GM10248 (cell line): Measurements from ENCODE around the gene CRYGN.

Experiments used
- CTCF ChIA-PET: fragments of 300-600 bp; sonication (Branson Sonifier 250); formaldehyde crosslinking; extraction: SDS; loops from one replicate; lab custom pipeline; 2021; ENCODE audit warnings: antibody characterized with exemption; lab: Yijun Ruan, JAX
- POLR2A ChIA-PET: fragments of 350-650 bp; sonication (Branson Sonifier 250); formaldehyde crosslinking; extraction: SDS; loops from one replicate; lab custom pipeline; 2020; ENCODE audit warnings: antibody characterized with exemption; lab: Yijun Ruan, JAX
- DNase-seq: peaks from one replicate; pipeline ENCODE4 v3.0.0; 2012; ENCODE audit errors: extremely low spot score
- TF ChIP-seq, protein P1 (sequence below): IDR thresholded peaks from 2 replicates; pipeline ENCODE4 v1.5.1; 2012; ENCODE audit warnings: mild to moderate bottlenecking, low read depth; ENCODE audit errors: extremely low read depth, missing control alignments, control extremely low read depth

Gene CRYGN

DNA sequence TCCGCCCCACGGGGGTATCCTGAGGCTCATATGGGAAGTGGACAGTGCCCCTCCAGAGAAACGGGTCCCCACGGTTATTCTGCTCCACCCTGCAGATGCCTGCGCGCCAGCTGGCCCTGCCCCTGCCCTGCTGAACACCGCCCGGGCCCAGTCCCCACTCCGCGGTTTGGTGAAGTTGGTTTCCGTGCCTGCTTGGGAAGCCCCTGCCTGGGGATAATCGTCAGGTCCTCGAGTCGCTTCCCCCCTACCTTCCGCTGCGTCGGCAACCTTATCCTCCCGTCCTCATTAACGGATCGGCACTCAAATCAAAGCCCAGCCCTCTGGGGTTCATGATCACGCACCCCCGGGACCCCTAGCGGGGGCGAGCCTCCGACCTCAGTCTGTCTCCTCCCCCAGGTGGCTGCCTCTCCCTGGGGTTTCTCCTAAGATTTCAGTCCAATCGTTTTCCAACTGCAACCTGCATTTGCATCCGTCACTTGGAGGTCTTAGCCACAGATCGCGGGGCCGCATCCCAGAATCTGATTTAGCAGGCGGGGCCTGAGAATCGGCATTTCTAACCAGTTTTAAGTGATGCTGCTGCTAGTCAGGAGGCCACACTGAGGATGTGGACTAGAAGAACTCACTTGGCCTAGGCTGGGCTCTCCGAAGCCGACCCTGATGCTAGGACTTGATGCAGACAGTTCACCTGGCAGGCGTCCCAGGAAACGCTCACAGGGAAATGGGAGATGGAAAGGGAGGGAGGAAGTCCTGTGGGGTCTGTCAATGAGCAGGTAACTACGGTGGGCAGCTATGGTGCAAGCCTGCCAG, 57.7 kb downstream of the CRYGN start:
- CTCF ChIA-PET: interaction anchor here (0.6 to 1.1 kb wide), 2 partner anchors 67 to 140 kb away, joined by 3 read pairs; no protein-coding TSS in a partner anchor
- DNase-seq: no peak
- TF ChIP-seq, protein P1, sequence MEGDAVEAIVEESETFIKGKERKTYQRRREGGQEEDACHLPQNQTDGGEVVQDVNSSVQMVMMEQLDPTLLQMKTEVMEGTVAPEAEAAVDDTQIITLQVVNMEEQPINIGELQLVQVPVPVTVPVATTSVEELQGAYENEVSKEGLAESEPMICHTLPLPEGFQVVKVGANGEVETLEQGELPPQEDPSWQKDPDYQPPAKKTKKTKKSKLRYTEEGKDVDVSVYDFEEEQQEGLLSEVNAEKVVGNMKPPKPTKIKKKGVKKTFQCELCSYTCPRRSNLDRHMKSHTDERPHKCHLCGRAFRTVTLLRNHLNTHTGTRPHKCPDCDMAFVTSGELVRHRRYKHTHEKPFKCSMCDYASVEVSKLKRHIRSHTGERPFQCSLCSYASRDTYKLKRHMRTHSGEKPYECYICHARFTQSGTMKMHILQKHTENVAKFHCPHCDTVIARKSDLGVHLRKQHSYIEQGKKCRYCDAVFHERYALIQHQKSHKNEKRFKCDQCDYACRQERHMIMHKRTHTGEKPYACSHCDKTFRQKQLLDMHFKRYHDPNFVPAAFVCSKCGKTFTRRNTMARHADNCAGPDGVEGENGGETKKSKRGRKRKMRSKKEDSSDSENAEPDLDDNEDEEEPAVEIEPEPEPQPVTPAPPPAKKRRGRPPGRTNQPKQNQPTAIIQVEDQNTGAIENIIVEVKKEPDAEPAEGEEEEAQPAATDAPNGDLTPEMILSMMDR: no peak
- POLR2A ChIA-PET: no interaction called here

DNA sequence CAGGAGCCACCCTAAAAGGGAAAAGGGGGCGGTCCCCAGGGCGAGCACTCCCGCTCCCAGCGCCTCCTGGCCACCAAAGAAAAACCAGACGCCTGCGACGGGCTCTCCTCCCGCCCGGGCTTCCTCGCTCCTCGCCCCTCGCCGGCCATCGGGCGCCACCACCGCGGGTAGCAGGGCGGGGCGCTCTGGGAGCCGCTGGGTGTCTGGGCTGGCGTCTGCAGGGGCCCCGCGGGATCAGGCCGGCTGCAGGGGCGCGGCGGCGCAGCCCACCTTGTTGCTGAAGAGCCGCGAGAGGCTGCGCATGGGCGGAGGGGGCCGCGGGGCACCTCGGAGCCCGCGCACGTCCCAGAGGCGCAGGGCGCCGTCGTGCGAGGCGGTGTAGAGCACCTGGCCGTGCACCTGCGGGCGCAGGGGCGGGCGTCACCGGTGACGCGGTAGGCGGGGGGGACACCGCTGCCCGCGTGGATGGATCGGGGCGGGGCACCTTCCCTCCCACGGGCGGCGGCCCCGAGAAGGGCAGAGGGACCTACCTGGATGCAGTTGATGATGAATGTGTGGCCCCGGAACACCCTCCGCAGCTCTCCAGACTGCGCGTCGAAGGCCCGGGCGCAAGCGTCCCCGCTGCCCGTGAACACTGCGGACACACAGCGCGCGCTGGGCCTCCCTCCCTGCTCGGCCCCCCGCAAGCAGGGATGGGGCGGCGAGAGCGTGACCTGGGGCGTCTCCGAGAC, 58.4 kb downstream of the CRYGN start:
- TF ChIP-seq, protein P1: no peak
- DNase-seq: peak; percentile 61
- ChIA-PET POLR2A (no interaction called here), CTCF (interaction anchor here (0.6 to 1.2 kb wide), 3 partner anchors 29 to 141 kb away, joined by 3 read pairs; no protein-coding TSS in a partner anchor)

DNA sequence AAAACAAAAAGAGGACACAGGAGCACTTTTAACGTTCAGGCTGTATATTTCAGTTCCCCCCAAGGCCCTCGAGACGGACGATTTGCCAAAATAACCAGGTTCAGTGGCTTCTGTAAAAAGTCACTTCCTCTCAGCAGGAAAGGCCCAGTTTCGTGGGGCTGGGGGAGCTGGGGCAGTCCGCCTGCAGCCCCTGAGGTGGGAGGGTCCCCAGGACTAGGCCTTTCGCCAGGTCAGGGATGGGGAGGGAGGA, 58.9 kb downstream of the CRYGN start:
- TF ChIP-seq, protein P1: no peak
- ChIA-PET POLR2A (no interaction called here), CTCF (interaction anchor here (1.1 to 1.2 kb wide), 2 partner anchors 29 to 30 kb away, joined by 3 read pairs; no protein-coding TSS in a partner anchor)

DNA sequence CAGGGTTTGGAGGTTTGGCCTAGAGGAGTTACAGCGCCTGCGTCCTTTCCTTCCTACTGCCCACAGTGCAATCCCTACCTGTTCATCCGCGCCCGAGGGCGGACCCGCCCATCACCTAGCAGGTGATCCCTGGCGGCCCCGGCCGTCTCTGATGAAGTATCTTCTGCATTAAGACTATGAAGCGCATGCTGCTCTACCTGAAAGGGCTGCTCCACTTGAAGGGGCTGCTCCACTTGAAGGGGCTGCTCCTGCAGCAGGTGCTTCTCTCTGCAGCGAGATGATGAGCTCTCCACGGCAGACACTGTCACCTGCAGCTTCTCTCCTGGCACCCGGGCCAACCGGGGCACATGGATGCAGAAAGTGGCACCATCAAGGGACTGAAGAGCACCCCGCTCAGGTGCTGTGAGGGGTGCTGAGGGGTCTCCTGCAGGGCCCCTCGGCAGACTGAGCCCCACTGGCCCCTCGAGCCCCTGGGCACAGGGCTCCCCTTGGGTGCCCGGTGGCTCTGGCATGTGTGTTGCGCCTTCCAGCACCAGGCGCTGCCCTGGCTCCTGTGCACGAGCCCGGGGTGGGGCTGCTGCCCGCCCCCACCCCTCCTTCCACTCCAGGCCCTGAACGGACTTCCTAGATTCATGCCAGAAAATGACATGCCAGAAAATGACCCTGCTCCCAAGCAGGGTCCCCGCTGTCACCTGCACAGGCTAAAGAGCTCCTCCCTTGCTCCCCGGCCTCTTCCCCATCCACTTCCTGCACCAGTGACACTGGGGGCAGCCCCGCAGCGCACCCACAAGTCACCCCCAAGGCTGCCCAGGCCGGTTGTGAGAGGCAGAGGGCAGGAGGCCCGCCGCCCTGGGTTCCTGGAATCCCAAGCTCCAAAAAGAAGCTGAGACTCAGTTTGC, 59.5 kb downstream of the CRYGN start:
- ChIA-PET POLR2A (no interaction called here), CTCF (interaction anchor here (1.1 to 1.2 kb wide), 2 partner anchors 28 to 30 kb away, joined by 3 read pairs; no protein-coding TSS in a partner anchor)
- TF ChIP-seq, protein P1: no peak
- DNase-seq: no peak

More for the DNA sequence above, 58.9 kb downstream of the CRYGN start:
- no peak for DNase-seq

DNA sequence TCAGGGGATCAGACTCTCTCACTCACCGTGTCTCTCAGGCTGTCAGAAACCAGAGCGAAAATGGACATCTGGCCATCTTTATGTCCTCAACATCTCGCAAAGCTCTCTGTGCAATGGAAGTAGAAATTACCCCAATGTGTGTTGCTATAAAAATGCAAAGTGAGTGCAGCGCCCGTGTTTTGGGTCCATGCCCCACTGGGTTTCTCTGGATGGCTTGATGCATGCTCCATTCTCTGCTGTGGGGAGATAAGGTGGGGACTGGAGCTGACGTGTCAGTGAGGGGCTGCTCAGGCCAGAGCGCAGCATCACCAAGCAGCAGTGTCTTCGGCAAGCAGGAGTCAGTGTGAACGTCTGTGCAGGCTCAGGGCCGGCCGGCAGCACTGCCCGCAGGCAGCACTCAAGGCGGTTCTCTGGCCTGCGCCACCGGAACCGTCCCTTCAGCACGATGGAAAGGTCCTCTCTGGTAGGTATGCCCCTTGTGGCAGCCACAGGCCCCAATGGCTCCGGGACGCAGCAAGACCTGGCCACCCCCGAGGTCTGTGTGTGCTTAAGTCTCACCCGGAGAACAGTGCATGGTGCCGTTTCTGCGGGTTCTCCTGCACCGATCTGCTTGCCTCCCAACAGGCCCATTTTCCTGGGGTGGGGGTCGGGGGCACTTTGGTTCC, 60.3 kb downstream of the CRYGN start:
- CTCF ChIA-PET: no interaction called here
- no peak for DNase-seq
- POLR2A ChIA-PET: no interaction called here
- TF ChIP-seq, protein P1: no peak
